Measurements from ENCODE around the gene YWHAG. TPM values are rescaled to one million over a fixed set of nuclear protein-coding genes. Genes with fewer than 3 reads are reported as not detected.
"Not testable (repeated sequence)": the region's sequence is repeated elsewhere in the genome, so short reads cannot be mapped to it uniquely, and the experiment has no call there.

YWHAG gene
- polyA plus RNA-seq, 1 of the 3 experiments (the other 2 are of a cell fraction): 60.4 TPM

GRCh38 chr7:76314042-76314721 lies 44.6 kb downstream of the YWHAG start (continued):
- TF ChIP-seq ZBTB33 (IDR thresholded peaks at IDR 0.05; ENCODE audit: borderline replicate concordance, low read depth) (no peak), MAX (IDR thresholded peaks at IDR 0.05; ENCODE audit: low read depth) (peak; percentile 68; the same call in 1 of the 2 replicates), GATA2 (CRISPR knock-in tag; IDR thresholded peaks at IDR 0.05) (peak; percentile 13; the same call in 1 of the 2 replicates), FOSL2 (IDR thresholded peaks at IDR 0.05; ENCODE audit: borderline replicate concordance, low read depth) (no peak), SIN3A (IDR thresholded peaks at IDR 0.05; ENCODE audit: borderline replicate concordance, low read depth, low read length) (peak; percentile 56; the same call in 1 of the 2 replicates), GABPA (IDR thresholded peaks at IDR 0.05; ENCODE audit: low read depth) (no peak), FOXM1 (IDR thresholded peaks at IDR 0.05; ENCODE audit: low read depth) (0 out of 2 replicates have a peak, but pooled peaks have one; percentile 39), RFX5 (IDR thresholded peaks at IDR 0.05; ENCODE audit: low read length) (peak; percentile 77), NRF1 (IDR thresholded peaks at IDR 0.05; ENCODE audit: low read depth, low read length) (peak; percentile 64), TAF1 (IDR thresholded peaks at IDR 0.05; ENCODE audit: borderline replicate concordance, low read depth, low read length) (peak; percentile 46; the same call in 1 of the 2 replicates), RXRA (IDR thresholded peaks at IDR 0.05; ENCODE audit: borderline replicate concordance, low read depth) (no peak; the same call in 1 of the 2 replicates), PBX3 (IDR thresholded peaks at IDR 0.05) (peak; percentile 40; the same call in 1 of the 2 replicates), TCF12 (IDR thresholded peaks at IDR 0.05) (no peak; the same call in 1 of the 2 replicates), USF2 (IDR thresholded peaks at IDR 0.05; ENCODE audit: borderline replicate concordance, low read depth, low read length) (no peak)

- not testable (repeated sequence) for H3K9me3 ChIP-seq; H3K27me3 ChIP-seq (ENCODE audit: insufficient read depth); H2AFZ ChIP-seq (ENCODE audit: low read depth); H3K9ac ChIP-seq; H3K36me3 ChIP-seq (replicated peaks in 1 of 2; ENCODE audit: control insufficient read depth in 1 of 2, insufficient read depth in 2 of 2, low read length in 1 of 2); DNase-seq; H3F3A ChIP-seq (replicated peaks; ENCODE audit: insufficient read depth); H3K4me3 ChIP-seq (ENCODE audit: low read depth in 2 of 2, low read length in 1 of 2); H4K20me1 ChIP-seq (ENCODE audit: insufficient read depth); H3K27ac ChIP-seq (ENCODE audit: low read depth in 2 of 2, low read length in 1 of 2); H3K9me2 ChIP-seq; H3K4me2 ChIP-seq; H3K79me2 ChIP-seq (ENCODE audit: insufficient read depth)
- peaks cover 4 to 22% of the 10 kb centered on the region in 2 experiments; a peak in 1 of 4 replicates for H3K4me1 ChIP-seq (ENCODE audit: control insufficient read depth in 1 of 2, insufficient read depth in 2 of 2, low read depth in 1 of 2, low read length in 1 of 2)
- POLR2A ChIA-PET: interaction anchor here (1.1 kb wide), 1 partner anchor 9 kb away, joined by 8 read pairs; no protein-coding TSS in a partner anchor
- WGBS (ENCODE audit: low lambda C conversion rate): 96% methylated on average over 6 of the region's 6 CpGs
- CTCF ChIA-PET: interaction anchor here (0.9 to 21.0 kb wide), 5 partner anchors 19 to 134 kb away, joined by 4 to 774 read pairs (median 101); partner anchors contain the start of genes HSPB1 and SRRM3
These were observed 47.0 kb downstream of the YWHAG start for GRCh38 chr7:76311838-76312237.

Measured in SK-N-SH (cell line).